Type B pancreatic cell (in vitro differentiated cells): Measurements from ENCODE around the gene RFX1. TPM values are rescaled to one million over a fixed set of nuclear protein-coding genes. Genes with fewer than 3 reads are reported as not detected.

Experiments used
- DNase-seq: peaks from one replicate; pipeline ENCODE4 v3.0.0; 2021; ENCODE audit warnings: mixed read lengths; ENCODE audit not compliant: unreplicated experiment; ENCODE audit errors: extremely low spot score
- H3K27ac Mint-ChIP-seq: 2 replicates; pipeline ENCODE4 v1.8.0; 2021; ENCODE audit warnings: mild to moderate bottlenecking, mixed read lengths
- H3K27me3 Mint-ChIP-seq: 2 replicates; pipeline ENCODE4 v1.8.0; 2021; ENCODE audit warnings: mixed read lengths
- H3K36me3 Mint-ChIP-seq: 2 replicates; pipeline ENCODE4 v1.8.0; 2021; ENCODE audit warnings: mixed read lengths
- H3K4me1 Mint-ChIP-seq: one replicate; pipeline ENCODE4 v1.8.0; 2021; ENCODE audit warnings: mixed read lengths; ENCODE audit not compliant: unreplicated experiment
- H3K4me3 Mint-ChIP-seq: 2 replicates; pipeline ENCODE4 v1.8.0; 2021; ENCODE audit warnings: mild to moderate bottlenecking, mixed read lengths
- H3K9me3 Mint-ChIP-seq: 2 replicates; pipeline ENCODE4 v1.8.0; 2021; ENCODE audit warnings: mixed read lengths
- total RNA-seq: library from RNA; stranded (reverse); gene quantifications from 2 replicates; pipeline ENCODE4 v1.2.1, GENCODE V29; 2021; ENCODE audit warnings: low replicate concordance
- TF ChIP-seq, protein P1 (sequence below): fragments of 200-600 bp; sonication (generic); conservative IDR thresholded peaks from 2 replicates; pipeline ENCODE4 v1.5.0; 2021; ENCODE audit warnings: antibody characterized with exemption, mild to moderate bottlenecking

The RFX1 gene
- total RNA-seq, 1 donor from 2014 or later = 19.3 TPM

DNA sequence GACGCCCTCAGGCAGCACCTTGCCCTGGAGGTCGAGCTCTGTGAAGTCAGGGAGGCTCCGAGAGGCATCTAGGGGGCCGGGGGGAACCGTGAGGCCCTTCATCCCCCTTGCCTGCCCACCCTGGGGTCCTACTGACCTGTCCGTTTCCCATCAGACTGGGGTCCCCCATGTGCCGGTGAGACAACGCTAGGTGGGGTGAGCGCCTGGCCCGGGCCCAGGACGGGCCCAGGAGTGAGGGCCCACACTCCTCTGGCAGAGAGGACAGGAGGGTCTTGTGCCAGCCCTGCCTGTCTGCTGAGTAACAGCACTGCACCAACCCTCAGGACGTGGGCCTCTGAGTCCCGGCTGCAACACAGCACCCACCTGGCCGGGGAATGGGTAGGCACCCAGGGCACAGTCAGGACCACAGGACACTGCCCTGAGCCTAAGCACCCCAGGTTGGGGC is 39.4 kb downstream of the RFX1 start:
- no peaks in the 10 kb centered on the region for H3K27me3 Mint-ChIP-seq
- H3K9me3 Mint-ChIP-seq = no peaks in the 10 kb centered on the region
- H3K4me3 Mint-ChIP-seq = no peak overlapping the region
- no peak overlapping the region for H3K27ac Mint-ChIP-seq
- no peaks in the 10 kb centered on the region for H3K4me1 Mint-ChIP-seq
- TF ChIP-seq, protein P1, sequence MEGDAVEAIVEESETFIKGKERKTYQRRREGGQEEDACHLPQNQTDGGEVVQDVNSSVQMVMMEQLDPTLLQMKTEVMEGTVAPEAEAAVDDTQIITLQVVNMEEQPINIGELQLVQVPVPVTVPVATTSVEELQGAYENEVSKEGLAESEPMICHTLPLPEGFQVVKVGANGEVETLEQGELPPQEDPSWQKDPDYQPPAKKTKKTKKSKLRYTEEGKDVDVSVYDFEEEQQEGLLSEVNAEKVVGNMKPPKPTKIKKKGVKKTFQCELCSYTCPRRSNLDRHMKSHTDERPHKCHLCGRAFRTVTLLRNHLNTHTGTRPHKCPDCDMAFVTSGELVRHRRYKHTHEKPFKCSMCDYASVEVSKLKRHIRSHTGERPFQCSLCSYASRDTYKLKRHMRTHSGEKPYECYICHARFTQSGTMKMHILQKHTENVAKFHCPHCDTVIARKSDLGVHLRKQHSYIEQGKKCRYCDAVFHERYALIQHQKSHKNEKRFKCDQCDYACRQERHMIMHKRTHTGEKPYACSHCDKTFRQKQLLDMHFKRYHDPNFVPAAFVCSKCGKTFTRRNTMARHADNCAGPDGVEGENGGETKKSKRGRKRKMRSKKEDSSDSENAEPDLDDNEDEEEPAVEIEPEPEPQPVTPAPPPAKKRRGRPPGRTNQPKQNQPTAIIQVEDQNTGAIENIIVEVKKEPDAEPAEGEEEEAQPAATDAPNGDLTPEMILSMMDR = no peak
- H3K36me3 Mint-ChIP-seq = peaks cover 8% of the 10 kb centered on the region
- no peak for DNase-seq

DNA sequence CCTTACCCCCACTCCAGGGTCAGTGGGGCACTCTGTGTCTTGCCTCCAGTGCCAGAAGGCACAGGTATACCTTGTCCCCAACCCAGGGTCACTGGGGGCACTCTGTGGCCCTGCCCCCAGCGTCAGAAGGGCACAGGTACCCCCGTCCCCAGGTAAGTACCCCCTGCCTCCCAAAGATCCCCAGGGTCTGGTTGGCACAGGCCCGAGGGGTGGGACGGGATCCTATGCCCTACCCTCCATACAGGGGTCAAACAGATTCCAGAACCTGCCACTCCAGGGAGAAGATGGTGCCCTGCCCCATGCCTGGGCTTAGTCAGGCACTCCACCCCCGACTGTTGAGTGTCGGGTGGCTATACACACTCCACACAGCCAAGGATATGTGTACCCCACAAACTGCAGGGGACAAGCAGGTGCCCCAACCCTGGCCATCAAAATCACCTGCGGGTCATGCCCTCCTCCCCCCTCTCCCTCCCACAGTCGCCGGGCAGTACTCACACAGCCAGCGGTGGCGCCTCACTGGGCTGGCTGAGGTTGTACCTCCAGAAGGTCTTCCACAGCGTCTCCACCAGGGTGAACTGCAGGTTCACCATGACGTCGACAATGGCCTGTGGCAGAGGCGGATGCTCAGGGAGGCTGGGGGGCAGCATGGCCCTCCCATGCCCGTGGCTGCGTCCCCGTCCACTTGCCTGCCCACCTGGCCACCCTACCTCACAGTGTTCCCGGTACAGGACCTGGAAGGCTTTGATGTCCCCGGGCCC is 40.0 kb downstream of the RFX1 start:
- no peak for DNase-seq

DNA sequence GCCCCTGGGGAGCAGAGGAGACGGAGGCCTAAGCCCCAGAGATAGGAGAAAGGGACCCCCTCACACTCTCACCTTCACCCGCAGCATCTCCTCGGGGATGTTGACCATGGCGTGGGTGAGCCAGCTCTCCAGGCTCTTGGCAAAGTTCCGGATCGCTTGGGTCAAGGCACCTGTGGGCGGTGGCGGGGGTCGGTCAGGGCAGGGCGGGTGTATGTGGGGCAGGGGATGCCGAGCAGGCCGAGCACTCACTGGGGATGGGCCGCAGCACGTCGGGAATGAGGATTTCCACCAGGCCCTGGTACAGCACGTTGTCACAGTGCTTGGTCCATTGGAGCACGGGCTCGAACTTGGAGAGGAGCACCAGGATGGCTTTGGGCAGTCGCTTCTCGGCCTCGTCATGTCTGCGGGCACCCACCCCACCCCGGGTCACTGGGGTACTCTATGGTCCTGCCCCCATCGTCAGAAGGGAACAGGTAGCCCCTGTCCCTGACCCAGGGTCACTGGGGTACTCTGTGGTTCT is 40.7 kb downstream of the RFX1 start:
- TF ChIP-seq, protein P1 = no peak
- H3K27me3 Mint-ChIP-seq = no peaks in the 10 kb centered on the region
- H3K36me3 Mint-ChIP-seq = peaks cover 13% of the 10 kb centered on the region
- H3K9me3 Mint-ChIP-seq = no peaks in the 10 kb centered on the region
- H3K4me1 Mint-ChIP-seq = no peaks in the 10 kb centered on the region
- DNase-seq = no peak
- H3K4me3 Mint-ChIP-seq = no peak overlapping the region
- H3K27ac Mint-ChIP-seq = no peak overlapping the region

More for the DNA sequence above, 40.0 kb downstream of the RFX1 start:
- H3K27ac Mint-ChIP-seq = no peak overlapping the region
- no peak overlapping the region for H3K4me3 Mint-ChIP-seq
- H3K9me3 Mint-ChIP-seq = no peaks in the 10 kb centered on the region
- H3K27me3 Mint-ChIP-seq = no peaks in the 10 kb centered on the region
- H3K36me3 Mint-ChIP-seq = peaks cover 13% of the 10 kb centered on the region
- H3K4me1 Mint-ChIP-seq = no peaks in the 10 kb centered on the region
- TF ChIP-seq, protein P1 = no peak

DNA sequence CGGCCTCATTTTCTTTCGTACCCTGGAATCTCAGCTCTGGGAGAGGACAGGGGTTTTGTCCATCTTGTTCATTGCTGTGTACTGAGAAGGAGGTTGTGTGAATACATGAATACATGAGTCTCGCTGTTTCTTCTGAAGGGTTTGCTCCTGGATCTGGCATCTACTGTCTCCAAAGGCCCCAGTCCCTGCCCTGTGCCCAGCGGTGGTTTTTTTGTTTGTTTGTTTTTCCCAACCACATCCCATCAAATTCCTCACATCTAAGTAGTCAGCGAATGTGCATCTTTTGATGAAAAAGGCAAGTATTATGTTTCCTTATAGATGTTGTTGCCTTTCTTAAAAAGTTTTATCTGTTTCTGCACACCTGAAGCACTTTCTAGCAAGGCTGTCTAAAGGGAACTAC is 41.3 kb downstream of the RFX1 start:
- H3K9me3 Mint-ChIP-seq = no peaks in the 10 kb centered on the region
- H3K4me1 Mint-ChIP-seq = no peaks in the 10 kb centered on the region
- DNase-seq = no peak
- TF ChIP-seq, protein P1 = no peak
- H3K27me3 Mint-ChIP-seq = no peaks in the 10 kb centered on the region
- peaks cover 13% of the 10 kb centered on the region for H3K36me3 Mint-ChIP-seq
- peak overlapping the region; percentile 29 for H3K4me3 Mint-ChIP-seq
- H3K27ac Mint-ChIP-seq = peak overlapping the region; percentile 11

DNA sequence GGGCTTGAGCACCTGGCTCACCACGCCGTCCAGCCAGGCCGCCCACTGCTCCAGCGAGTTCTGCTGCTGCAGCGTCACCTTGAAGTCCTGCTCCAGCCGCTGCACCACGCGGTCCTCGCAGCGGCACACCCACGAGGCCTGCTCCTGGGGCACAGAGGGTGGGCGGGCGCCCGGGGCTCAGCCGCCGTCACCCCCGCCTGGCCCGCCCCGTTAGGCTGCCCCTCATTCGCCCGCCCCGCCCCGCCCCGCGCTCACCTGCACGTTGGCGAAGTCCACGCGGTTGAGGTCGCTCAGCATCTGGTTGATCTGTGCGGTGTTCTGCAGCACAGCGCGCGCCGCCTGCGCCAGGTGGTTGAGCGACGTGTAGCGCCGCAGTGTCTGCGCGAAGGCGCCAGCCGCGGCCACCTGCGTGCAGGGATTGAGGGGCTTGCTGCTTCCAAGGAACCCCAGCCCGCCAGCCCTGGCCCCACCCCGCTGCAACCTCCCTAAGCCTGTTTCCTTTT is 42.5 kb downstream of the RFX1 start:
- Mint-ChIP-seq H3K36me3 (peaks cover 9% of the 10 kb centered on the region), H3K4me3 (no peak overlapping the region), H3K4me1 (no peaks in the 10 kb centered on the region), H3K9me3 (no peaks in the 10 kb centered on the region), H3K27ac (no peak overlapping the region), H3K27me3 (no peaks in the 10 kb centered on the region)
- TF ChIP-seq, protein P1 = no peak
- no peak for DNase-seq
